Nephron progenitor cell (in vitro differentiated cells): ENCODE data around the gene STIM1.
"Not testable (repeated sequence)": the region's sequence is repeated elsewhere in the genome, so short reads cannot be mapped to it uniquely, and the experiment has no call there.

Experiments used
- DNase-seq: peaks from one replicate; pipeline ENCODE4 v3.0.0; 2021
- H3K27ac Mint-ChIP-seq: 2 replicates; pipeline ENCODE4 v1.8.0; 2021; ENCODE audit warnings: mild to moderate bottlenecking, moderate library complexity, mixed read lengths
- H3K27me3 Mint-ChIP-seq: 2 replicates; pipeline ENCODE4 v1.8.0; 2021; ENCODE audit warnings: mild to moderate bottlenecking, low read depth, mixed read lengths; ENCODE audit not compliant: poor library complexity
- H3K36me3 Mint-ChIP-seq: 2 replicates; pipeline ENCODE4 v1.8.0; 2021; ENCODE audit warnings: low read depth, mixed read lengths
- H3K4me1 Mint-ChIP-seq: 2 replicates; pipeline ENCODE4 v1.8.0; 2021; ENCODE audit warnings: mixed read lengths
- H3K4me3 Mint-ChIP-seq: 2 replicates; pipeline ENCODE4 v1.8.0; 2021; ENCODE audit warnings: mild to moderate bottlenecking, moderate library complexity, mixed read lengths
- H3K9me3 Mint-ChIP-seq: 2 replicates; pipeline ENCODE4 v1.8.0; 2021; ENCODE audit warnings: mild to moderate bottlenecking, moderate library complexity, mixed read lengths
- TF ChIP-seq, protein P1 (sequence below): fragments of 200-600 bp; sonication (generic); IDR thresholded peaks from 2 replicates; pipeline ENCODE4 v1.5.0; 2021; ENCODE audit warnings: antibody characterized with exemption

Gene STIM1

DNA sequence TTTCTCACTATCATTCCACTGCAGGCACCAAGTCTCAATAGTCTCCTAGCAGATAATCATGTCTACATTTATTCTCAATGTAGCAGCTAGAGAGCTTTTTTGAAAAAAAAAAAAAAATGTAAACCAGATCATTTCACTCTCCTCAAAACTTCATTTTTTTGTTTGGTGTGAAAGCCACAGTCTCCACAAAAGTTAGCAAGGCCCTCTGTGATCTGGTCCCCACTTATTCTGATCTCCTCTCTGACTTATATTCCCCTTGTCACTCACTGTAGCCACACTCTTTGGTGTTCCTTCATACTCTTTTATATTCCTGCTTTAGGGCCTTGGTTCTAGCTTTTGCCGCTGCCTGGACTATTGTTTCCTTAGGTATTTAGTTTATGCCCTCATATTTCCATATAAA, 137.5 kb downstream of the STIM1 start:
- Mint-ChIP-seq H3K27me3 (peaks cover 17% of the 10 kb centered on the region), H3K36me3 (peaks cover 45% of the 10 kb centered on the region), H3K4me3 (no peak overlapping the region), H3K9me3 (peaks cover 72% of the 10 kb centered on the region), H3K27ac (no peak overlapping the region), H3K4me1 (peaks cover 5% of the 10 kb centered on the region)
- TF ChIP-seq, protein P1, sequence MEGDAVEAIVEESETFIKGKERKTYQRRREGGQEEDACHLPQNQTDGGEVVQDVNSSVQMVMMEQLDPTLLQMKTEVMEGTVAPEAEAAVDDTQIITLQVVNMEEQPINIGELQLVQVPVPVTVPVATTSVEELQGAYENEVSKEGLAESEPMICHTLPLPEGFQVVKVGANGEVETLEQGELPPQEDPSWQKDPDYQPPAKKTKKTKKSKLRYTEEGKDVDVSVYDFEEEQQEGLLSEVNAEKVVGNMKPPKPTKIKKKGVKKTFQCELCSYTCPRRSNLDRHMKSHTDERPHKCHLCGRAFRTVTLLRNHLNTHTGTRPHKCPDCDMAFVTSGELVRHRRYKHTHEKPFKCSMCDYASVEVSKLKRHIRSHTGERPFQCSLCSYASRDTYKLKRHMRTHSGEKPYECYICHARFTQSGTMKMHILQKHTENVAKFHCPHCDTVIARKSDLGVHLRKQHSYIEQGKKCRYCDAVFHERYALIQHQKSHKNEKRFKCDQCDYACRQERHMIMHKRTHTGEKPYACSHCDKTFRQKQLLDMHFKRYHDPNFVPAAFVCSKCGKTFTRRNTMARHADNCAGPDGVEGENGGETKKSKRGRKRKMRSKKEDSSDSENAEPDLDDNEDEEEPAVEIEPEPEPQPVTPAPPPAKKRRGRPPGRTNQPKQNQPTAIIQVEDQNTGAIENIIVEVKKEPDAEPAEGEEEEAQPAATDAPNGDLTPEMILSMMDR, result no peak
- no peak for DNase-seq

DNA sequence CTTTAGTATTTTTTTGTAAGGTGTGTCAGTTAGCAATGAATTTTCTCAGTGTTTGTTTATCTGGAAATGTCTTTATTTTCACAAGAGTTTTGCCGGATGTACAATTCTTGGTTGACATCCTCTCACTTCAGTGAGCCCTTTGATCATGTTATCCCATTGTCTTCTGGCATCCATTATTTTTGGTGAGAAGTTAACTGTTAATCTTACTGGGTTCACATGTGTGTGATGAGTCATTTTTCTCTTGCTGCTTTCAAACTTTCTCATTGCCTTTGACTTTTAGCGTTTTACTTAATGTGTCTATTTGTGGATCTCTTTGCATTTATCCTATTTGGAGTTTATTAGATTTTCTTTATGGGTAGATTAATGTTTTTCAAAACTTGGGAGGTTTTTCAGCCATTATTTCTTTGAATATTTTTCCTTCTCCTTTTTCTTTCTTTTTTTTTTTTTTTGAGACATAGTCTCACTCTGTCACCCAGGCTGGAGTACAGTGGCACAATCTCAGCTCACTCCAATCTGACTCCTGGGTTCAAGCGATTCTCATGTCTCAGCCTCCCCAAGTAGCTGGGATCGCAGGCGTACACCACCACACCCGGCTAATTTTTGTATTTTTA, 138.7 kb downstream of the STIM1 start:
- no peak overlapping the region for H3K4me3 Mint-ChIP-seq
- no peak for DNase-seq
- TF ChIP-seq, protein P1, result no peak

DNA sequence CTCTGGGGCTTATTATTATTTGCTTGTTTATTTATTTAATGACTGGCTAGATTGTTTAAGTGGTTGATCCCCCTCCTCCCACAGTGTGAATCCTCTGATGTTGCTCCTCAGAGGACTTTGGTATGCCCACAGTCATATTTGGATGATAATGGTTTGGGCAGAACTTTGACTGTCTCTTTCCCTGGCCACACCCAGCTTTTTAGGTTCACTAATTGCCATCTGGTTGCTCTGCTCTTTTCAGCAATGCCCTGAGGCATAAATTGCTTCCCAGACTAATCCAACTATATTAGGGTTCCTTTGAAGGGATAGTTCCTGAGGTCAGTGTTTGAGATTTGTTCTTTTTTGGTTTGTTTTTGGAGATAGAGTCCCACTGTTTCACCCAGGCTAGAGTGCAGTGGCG, 139.8 kb downstream of the STIM1 start:
- DNase-seq, result no peak
- Mint-ChIP-seq H3K9me3 (peaks cover 83% of the 10 kb centered on the region), H3K27me3 (peaks cover 5% of the 10 kb centered on the region), H3K27ac (no peak overlapping the region), H3K4me1 (no peaks in the 10 kb centered on the region), H3K36me3 (peaks cover 51% of the 10 kb centered on the region), H3K4me3 (no peak overlapping the region)
- TF ChIP-seq, protein P1, result no peak

More for the DNA sequence above, 138.7 kb downstream of the STIM1 start:
- Mint-ChIP-seq H3K27me3 (peaks cover 14% of the 10 kb centered on the region), H3K36me3 (peaks cover 52% of the 10 kb centered on the region), H3K9me3 (peaks cover 84% of the 10 kb centered on the region), H3K4me1 (peaks cover 3% of the 10 kb centered on the region), H3K27ac (no peak overlapping the region)

DNA sequence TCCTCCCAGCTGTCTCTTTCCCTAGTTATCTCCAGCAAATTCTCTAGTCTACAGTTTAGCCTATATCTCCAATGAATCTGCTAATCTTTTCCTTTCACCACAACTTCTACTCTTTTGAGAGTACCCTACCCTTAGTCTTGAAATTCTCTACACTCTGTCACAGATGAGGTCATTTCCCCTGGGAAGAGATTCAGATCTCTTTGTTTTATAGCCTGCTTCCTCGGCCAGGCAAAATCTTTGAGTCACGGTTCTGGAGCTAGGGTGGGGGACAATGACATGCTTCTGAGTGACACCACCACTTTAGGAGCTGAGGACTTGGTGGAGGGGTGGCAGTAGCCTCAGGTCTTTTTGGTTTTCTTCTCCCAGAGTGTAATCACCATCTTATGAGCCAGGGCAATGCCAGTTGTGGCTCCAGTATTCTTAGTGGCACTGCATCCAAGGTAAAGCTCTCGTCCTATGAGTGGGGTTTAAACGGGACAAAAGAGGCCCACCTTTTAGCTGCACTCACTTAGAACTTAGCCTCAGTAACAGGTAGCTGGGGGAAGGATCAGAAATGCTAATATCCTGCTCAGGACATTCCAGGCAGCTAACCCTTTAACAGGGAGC, 140.6 kb downstream of the STIM1 start:
- Mint-ChIP-seq H3K4me3 (no peak overlapping the region), H3K36me3 (peaks cover 46% of the 10 kb centered on the region), H3K4me1 (no peaks in the 10 kb centered on the region), H3K27ac (no peak overlapping the region), H3K9me3 (peaks cover 80% of the 10 kb centered on the region), H3K27me3 (peaks cover 3% of the 10 kb centered on the region)
- DNase-seq, result no peak
- TF ChIP-seq, protein P1, result no peak

DNA sequence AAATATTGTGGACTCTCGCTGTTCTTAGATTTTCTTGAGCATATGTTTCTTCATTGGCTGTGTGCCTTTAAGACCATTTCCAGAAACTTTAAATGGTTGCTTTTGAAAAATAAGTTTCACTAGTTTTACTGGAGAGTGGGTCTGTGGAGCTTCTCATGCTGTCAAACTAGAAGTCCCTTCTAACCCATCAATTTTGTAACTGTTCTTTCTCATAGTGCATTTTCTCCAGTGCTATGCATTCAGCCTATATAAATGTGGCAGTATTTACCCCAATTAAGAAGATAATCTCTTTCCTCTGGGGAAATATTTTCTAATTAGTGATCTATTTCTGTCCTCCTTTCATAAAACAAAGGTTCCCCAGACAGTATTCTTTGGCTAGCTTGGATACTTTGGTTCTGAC, 141.2 kb downstream of the STIM1 start:
- no peak overlapping the region for H3K4me3 Mint-ChIP-seq
- H3K27ac Mint-ChIP-seq, result no peak overlapping the region
- no peaks in the 10 kb centered on the region for H3K4me1 Mint-ChIP-seq
- peaks cover 46% of the 10 kb centered on the region for H3K36me3 Mint-ChIP-seq
- H3K9me3 Mint-ChIP-seq, result peaks cover 75% of the 10 kb centered on the region
- TF ChIP-seq, protein P1, result no peak
- H3K27me3 Mint-ChIP-seq, result peaks cover 3% of the 10 kb centered on the region
- DNase-seq, result no peak

DNA sequence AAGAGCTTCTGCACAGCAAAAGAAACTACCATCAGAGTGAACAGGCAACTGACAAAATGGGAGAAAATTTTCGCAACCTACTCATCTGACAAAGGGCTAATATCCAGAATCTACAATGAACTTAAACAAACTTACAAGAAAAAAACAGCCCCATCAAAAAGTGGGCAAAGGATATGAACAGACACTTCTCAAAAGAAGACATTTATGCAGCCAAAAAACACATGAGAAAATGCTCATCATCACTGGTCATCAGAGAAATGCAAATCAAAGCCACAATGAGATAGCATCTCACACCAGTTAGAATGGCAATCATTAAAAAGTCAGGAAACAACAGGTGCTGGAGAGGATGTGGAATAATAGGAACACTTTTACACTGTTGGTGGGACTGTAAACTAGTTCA, 149.3 kb downstream of the STIM1 start:
- H3K27me3 Mint-ChIP-seq, H3K36me3 Mint-ChIP-seq, H3K4me1 Mint-ChIP-seq, H3K4me3 Mint-ChIP-seq, DNase-seq, H3K27ac Mint-ChIP-seq, H3K9me3 Mint-ChIP-seq: not testable (repeated sequence)
